A549 (cell line): Measurements from ENCODE around the gene TGFB3.

ENCODE experiments used
- BCL3 ChIP-seq: fragments of >200 bp; sonication (Bioruptor Twin); formaldehyde crosslinking; IDR thresholded peaks from 3 replicates; pipeline ENCODE4 v1.6.1; 2016
- CEBPB ChIP-seq, 2 experiments: fragments of >200 bp in 1 of 2; sonication (Bioruptor Twin) in 1 of 2; formaldehyde crosslinking in 1 of 2; IDR thresholded peaks; 2 replicates each; pipeline ENCODE4 v1.6.1; 2012 to 2016
- CHD4 ChIP-seq: fragments of 200-600 bp; sonication (generic); IDR thresholded peaks from 2 replicates; pipeline ENCODE4 v1.6.1; 2016; ENCODE audit warnings: antibody characterized with exemption, mild to moderate bottlenecking, borderline replicate concordance
- CTCF ChIP-seq: fragments of >200 bp; sonication (Bioruptor Twin); formaldehyde crosslinking; IDR thresholded peaks from 3 replicates; pipeline ENCODE4 v1.5.1; 2016
- ELK1 ChIP-seq: fragments of 150-350 bp; IDR thresholded peaks from 2 replicates; pipeline ENCODE4 v1.6.1; 2014; ENCODE audit warnings: low read depth, mild to moderate bottlenecking, low read length
- HOXA7 ChIP-seq: fragments of 250-450 bp; sonication (Bioruptor Pico); IDR thresholded peaks from 2 replicates; pipeline ENCODE4 v1.5.0; 2020; ENCODE audit warnings: mild to moderate bottlenecking, moderate library complexity
- POLR2A ChIP-seq: IDR thresholded peaks from 2 replicates; pipeline ENCODE4 v1.6.1; 2012; ENCODE audit warnings: mild to moderate bottlenecking, low read length
- REST ChIP-seq: fragments of 200-600 bp; sonication (generic); IDR thresholded peaks from 2 replicates; pipeline ENCODE4 v1.6.1; 2016; ENCODE audit warnings: antibody characterized with exemption, mild to moderate bottlenecking, moderate library complexity
- SREBF2 ChIP-seq: fragments of 450-650 bp; IDR thresholded peaks from 2 replicates; pipeline ENCODE4 v1.6.1; 2014; ENCODE audit warnings: mild to moderate bottlenecking, moderate library complexity

GRCh38 chr14:75999511-76000190 lies 17.9 kb upstream of the TGFB3 start:
- no peak for TF ChIP-seq CTCF
- TF ChIP-seq POLR2A, result no peak
- TF ChIP-seq SREBF2, result no peak
- TF ChIP-seq BCL3, result no peak
- no peak for TF ChIP-seq CEBPB (IDR thresholded peaks at IDR 0.05)
- TF ChIP-seq CHD4, result no peak
- no peak for TF ChIP-seq ELK1
- TF ChIP-seq HOXA7, result no peak
- TF ChIP-seq REST, result no peak
